Endothelial cell of umbilical vein (primary cell): ENCODE data around the gene C14orf93. TPM values are rescaled to one million over a fixed set of nuclear protein-coding genes. Genes with fewer than 3 reads are reported as not detected.

ENCODE experiments used
- BruUV-seq: library from RNA; stranded (reverse); fragments of 400-500 nt; replicated peaks from 2 replicates; lab custom pipeline; 2021; lab: Mats Ljungman, UMichigan
- CTCF ChIA-PET: fragments of 300-600, 350-600 bp; sonication (Branson Sonifier 250); formaldehyde crosslinking; loops from one replicate; lab custom pipeline; 2021; ENCODE audit warnings: antibody characterized with exemption, inconsistent platforms; lab: Charles Lee
- POLR2A ChIA-PET: fragments of 300-600, 350-600 bp; sonication (Branson Sonifier 250); formaldehyde crosslinking; loops from one replicate; lab custom pipeline; 2021; ENCODE audit warnings: antibody characterized with exemption, inconsistent platforms; lab: Charles Lee
- DNase-seq: peaks from one replicate; pipeline ENCODE4 v3.0.0-alpha.2; 2011; ENCODE audit warnings: low read depth, low spot score
- FAIRE-seq: peaks from 2 replicates; lab custom pipeline; 2011; peaks lifted over from hg19 to GRCh38; lab: Jason Lieb, UNC
- H2AFZ ChIP-seq: 2 replicates; pipeline ENCODE4 v1.6.0; 2012; ENCODE audit warnings: low read depth, low read length, control low read depth, inconsistent platforms
- H3K27ac ChIP-seq: 2 replicates; pipeline ENCODE4 v1.5.1; 2011; ENCODE audit warnings: low read depth, mild to moderate bottlenecking, control low read depth, low read length, moderate library complexity; ENCODE audit not compliant: insufficient read depth
- H3K27me3 ChIP-seq, 2 experiments: 2 replicates each; pipeline versions ENCODE4 v1.6.0 to v1.6.1; 2011; ENCODE audit warnings: low read length in 2 of 2, mixed read lengths in 1 of 2; ENCODE audit not compliant: control insufficient read depth in 2 of 2, insufficient read depth in 2 of 2
- H3K36me3 ChIP-seq, 2 experiments: 2 replicates in 1 of 2; 3 replicates in 1 of 2; pipeline ENCODE4 v1.5.1; 2011; ENCODE audit warnings: low read length in 2 of 2, mild to moderate bottlenecking in 1 of 2, moderate library complexity in 1 of 2; ENCODE audit not compliant: control insufficient read depth in 2 of 2, insufficient read depth in 2 of 2; ENCODE audit errors: extremely low read depth in 1 of 2
- H3K4me1 ChIP-seq: 3 replicates; pipeline ENCODE4 v1.5.1; 2011; ENCODE audit warnings: mild to moderate bottlenecking, low read length; ENCODE audit not compliant: control insufficient read depth, insufficient read depth; ENCODE audit errors: extremely low read depth
- H3K4me2 ChIP-seq: 2 replicates; pipeline ENCODE4 v1.6.1; 2011; ENCODE audit warnings: low read length, control low read depth, mixed read lengths; ENCODE audit not compliant: insufficient read depth
- H3K4me3 ChIP-seq, 3 experiments: fragments of 200-600 bp in 1 of 3; sonication (generic), shearing (Covaris generic) in 1 of 3; replicated peaks in 1 of 3; 2 replicates each; pipeline ENCODE4 v1.5.1; 2011 to 2016; ENCODE audit warnings: control low read depth in 3 of 3, low read length in 3 of 3, mild to moderate bottlenecking in 2 of 3, inconsistent platforms in 1 of 3, low read depth in 1 of 3, moderate library complexity in 1 of 3; ENCODE audit not compliant: insufficient read depth in 1 of 3
- H3K79me2 ChIP-seq: 2 replicates; pipeline ENCODE4 v1.6.0; 2012; ENCODE audit warnings: low read length, inconsistent platforms; ENCODE audit not compliant: control insufficient read depth, insufficient read depth
- H3K9ac ChIP-seq: replicated peaks from 2 replicates; pipeline ENCODE3; 2011; ENCODE audit warnings: low read length, control low read depth; ENCODE audit not compliant: insufficient read depth; ENCODE audit errors: extremely low read depth
- H3K9me1 ChIP-seq: replicated peaks from 3 replicates; pipeline ENCODE4 v1.6.0; 2011; ENCODE audit warnings: mild to moderate bottlenecking, low read length; ENCODE audit not compliant: control insufficient read depth, insufficient read depth; ENCODE audit errors: extremely low read depth
- H3K9me3 ChIP-seq: replicated peaks from 2 replicates; pipeline ENCODE4 v1.5.1; 2012; ENCODE audit warnings: low read length, inconsistent platforms; ENCODE audit not compliant: control insufficient read depth, insufficient read depth
- H4K20me1 ChIP-seq: replicated peaks from 2 replicates; pipeline ENCODE3; 2011; ENCODE audit warnings: mild to moderate bottlenecking, low read length; ENCODE audit not compliant: control insufficient read depth, insufficient read depth; ENCODE audit errors: extremely low read depth
- EZH2 ChIP-seq: IDR thresholded peaks from 2 replicates; pipeline ENCODE4 v1.6.1; 2012; ENCODE audit warnings: borderline replicate concordance, low read depth, mild to moderate bottlenecking, moderate library complexity, low read length, inconsistent platforms; ENCODE audit not compliant: severe bottlenecking
- FOS ChIP-seq: IDR thresholded peaks from 2 replicates; pipeline ENCODE4 v1.6.1; 2011; ENCODE audit warnings: mild to moderate bottlenecking, low read length, moderate library complexity, borderline replicate concordance; ENCODE audit not compliant: insufficient read depth
- GATA2 ChIP-seq: IDR thresholded peaks from 2 replicates; pipeline ENCODE4 v1.7.0; 2011; ENCODE audit warnings: low read depth, mild to moderate bottlenecking, moderate library complexity, mixed read lengths, low read length; ENCODE audit not compliant: insufficient read length, insufficient read depth
- JUN ChIP-seq: IDR thresholded peaks from 2 replicates; pipeline ENCODE4 v1.6.1; 2011; ENCODE audit warnings: borderline replicate concordance, low read depth; ENCODE audit not compliant: insufficient read length, insufficient read depth
- MYC ChIP-seq: IDR thresholded peaks from one replicate; pipeline ENCODE4 v1.6.1; 2011; ENCODE audit warnings: mild to moderate bottlenecking, low read depth, low read length
- POLR2A ChIP-seq: IDR thresholded peaks from 2 replicates; pipeline ENCODE4 v1.6.1; 2012; ENCODE audit warnings: low read depth, mild to moderate bottlenecking, control low read depth, low read length
- POLR2AphosphoS5 ChIP-seq: IDR thresholded peaks from 2 replicates; pipeline ENCODE4 v1.6.1; 2012; ENCODE audit warnings: low read depth, mild to moderate bottlenecking, control low read depth, low read length, moderate library complexity; ENCODE audit not compliant: insufficient read depth
- dilution Hi-C: fragments of 300-500 bp; cut with MboI; formaldehyde crosslinking; loops from one replicate; pipeline ENCODE4 v1.15.0; 2019; ENCODE audit warnings: low sequenced_read_pairs; ENCODE audit not compliant: extremely low pct_ligation_motif_present
- intact Hi-C: fragments of 100-400 bp; cut with micrococcal nuclease; formaldehyde crosslinking; loops from one replicate; pipeline ENCODE4 v1.10.0; 2022
- polyA plus RNA-seq, 4 experiments: library from polyadenylated mRNA; depleted of rRNA in 3 of 4; stranded (reverse) in 3 of 4; unstranded in 1 of 4; fragments of >200 nt; gene quantifications; 2 replicates each; pipeline versions ENCODE4 v1.2.1 to v1.2.3, GENCODE V29; 2011 to 2012; ENCODE audit warnings: missing spikeins in 1 of 4
- total RNA-seq: library from RNA; stranded (reverse); gene quantifications from 2 replicates; pipeline ENCODE4 v1.2.3, GENCODE V29; 2021
- TF ChIP-seq, protein P1 (sequence below), 2 donors: IDR thresholded peaks; 1 replicate in 1 of 2; 2 replicates in 1 of 2; pipeline ENCODE4 v1.5.1; 2011; ENCODE audit warnings: low read length in 2 of 2, mild to moderate bottlenecking in 2 of 2, moderate library complexity in 2 of 2, control low read depth in 1 of 2, inconsistent platforms in 1 of 2, low read depth in 1 of 2; ENCODE audit not compliant: insufficient read depth in 1 of 2; ENCODE audit errors: extremely low read depth in 1 of 2
- TF ChIP-seq, protein P2 (sequence below): IDR thresholded peaks from 2 replicates; pipeline ENCODE4 v1.6.1; 2011; ENCODE audit not compliant: insufficient read depth, insufficient read length

The C14orf93 gene
- total and polyA plus RNA-seq, 2 donors (not counting 3 experiments of a cell fraction or from before 2014, with no cell fraction given): 7.1 to 9.2 TPM

DNA sequence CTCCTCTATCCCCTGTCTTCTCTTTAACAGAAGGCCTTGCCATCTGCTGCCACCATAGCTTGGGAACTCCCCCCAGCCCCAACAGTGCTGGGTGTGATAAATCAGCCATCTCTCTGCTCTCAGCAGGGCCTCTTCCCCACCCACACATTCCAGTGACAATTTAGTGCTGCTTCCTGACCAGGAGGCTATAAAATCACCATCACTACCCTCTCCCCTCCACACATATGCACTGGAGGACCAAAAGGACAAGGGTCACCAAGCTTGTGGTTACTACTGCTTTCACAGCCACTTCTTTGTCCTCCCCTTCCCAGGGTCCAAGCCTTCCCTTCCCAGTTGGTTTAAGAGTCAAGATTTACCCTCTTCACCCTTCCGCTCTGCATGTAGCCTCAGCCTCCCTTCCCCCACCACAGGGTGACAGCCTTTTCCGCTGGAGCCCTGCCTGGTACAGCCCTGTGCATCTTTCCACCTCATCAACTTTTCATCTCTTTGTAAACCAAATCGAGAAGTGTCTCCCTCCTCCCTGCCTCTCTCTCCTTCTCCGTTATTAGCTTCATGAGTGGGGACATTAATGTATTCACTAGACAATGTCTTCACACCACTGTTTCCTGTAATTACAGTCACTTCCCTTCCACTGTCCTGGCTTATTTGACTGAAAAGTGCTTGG lies 15.3 kb upstream of the C14orf93 start:
- Histone ChIP-seq H3K9me1 (no peaks in the 10 kb centered on the region), H3K4me2 (no peak overlapping the region), H3K9me3 (no peaks in the 10 kb centered on the region), H3K9ac (no peak overlapping the region), H3K36me3 (peaks cover 8 to 12% of the 10 kb centered on the region in 2 experiments), H3K27ac (no peak overlapping the region), H3K79me2 (peaks cover 10% of the 10 kb centered on the region), H3K4me1 (peaks cover 4% of the 10 kb centered on the region), H3K4me3 (no peak overlapping the region), H4K20me1 (no peaks in the 10 kb centered on the region), H3K27me3 (no peaks in the 10 kb centered on the region), H2AFZ (no peak overlapping the region)
- intact Hi-C loops: no loop called here
- DNase-seq (no peak), FAIRE-seq (no peak)
- dilution Hi-C loops: no loop called here
- no peak for TF ChIP-seq GATA2
- no peak for TF ChIP-seq FOS
- TF ChIP-seq POLR2A: no peak
- TF ChIP-seq, protein P1, sequence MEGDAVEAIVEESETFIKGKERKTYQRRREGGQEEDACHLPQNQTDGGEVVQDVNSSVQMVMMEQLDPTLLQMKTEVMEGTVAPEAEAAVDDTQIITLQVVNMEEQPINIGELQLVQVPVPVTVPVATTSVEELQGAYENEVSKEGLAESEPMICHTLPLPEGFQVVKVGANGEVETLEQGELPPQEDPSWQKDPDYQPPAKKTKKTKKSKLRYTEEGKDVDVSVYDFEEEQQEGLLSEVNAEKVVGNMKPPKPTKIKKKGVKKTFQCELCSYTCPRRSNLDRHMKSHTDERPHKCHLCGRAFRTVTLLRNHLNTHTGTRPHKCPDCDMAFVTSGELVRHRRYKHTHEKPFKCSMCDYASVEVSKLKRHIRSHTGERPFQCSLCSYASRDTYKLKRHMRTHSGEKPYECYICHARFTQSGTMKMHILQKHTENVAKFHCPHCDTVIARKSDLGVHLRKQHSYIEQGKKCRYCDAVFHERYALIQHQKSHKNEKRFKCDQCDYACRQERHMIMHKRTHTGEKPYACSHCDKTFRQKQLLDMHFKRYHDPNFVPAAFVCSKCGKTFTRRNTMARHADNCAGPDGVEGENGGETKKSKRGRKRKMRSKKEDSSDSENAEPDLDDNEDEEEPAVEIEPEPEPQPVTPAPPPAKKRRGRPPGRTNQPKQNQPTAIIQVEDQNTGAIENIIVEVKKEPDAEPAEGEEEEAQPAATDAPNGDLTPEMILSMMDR (IDR thresholded peaks at IDR 0.05; ENCODE audit: extremely low read depth in 1 of 2, insufficient read depth in 1 of 2, low read depth in 1 of 2, low read length in 2 of 2): no peak
- TF ChIP-seq MYC: no peak
- TF ChIP-seq, protein P2, sequence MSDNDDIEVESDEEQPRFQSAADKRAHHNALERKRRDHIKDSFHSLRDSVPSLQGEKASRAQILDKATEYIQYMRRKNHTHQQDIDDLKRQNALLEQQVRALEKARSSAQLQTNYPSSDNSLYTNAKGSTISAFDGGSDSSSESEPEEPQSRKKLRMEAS: no peak
- TF ChIP-seq POLR2AphosphoS5: no peak
- no peak for TF ChIP-seq JUN
- TF ChIP-seq EZH2: no peak
- ChIA-PET POLR2A (no interaction called here), CTCF (interaction anchor here (1.2 to 5.0 kb wide), 4 partner anchors 30 to 44 kb away, joined by 3 to 32 read pairs (median 9); partner anchors contain the start of gene CDH24)
- BruUV-seq: no TSS peak
